ENCODE data around the gene ACTRT3. TPM values are rescaled to one million over a fixed set of nuclear protein-coding genes. Genes with fewer than 3 reads are reported as not detected.
A peak's percentile ranks its signal among the peaks of the same experiment; 100 is the strongest.
"Not testable (repeated sequence)": the region's sequence is repeated elsewhere in the genome, so short reads cannot be mapped to it uniquely, and the experiment has no call there.

Gene ACTRT3
- total RNA-seq, 4 donors from 2014 or later, result 0.58 to 7.4 (median 3.7) TPM

GRCh38 chr3:169744366-169745054 lies 24.9 kb downstream of the ACTRT3 start:
- DNase-seq, result no peak
- H3K4me3 ChIP-seq, result no peak overlapping the region
- TF ChIP-seq CTCF (IDR thresholded peaks at IDR 0.05) (peak in 2 of 4 experiments; percentile 28 to 29), POLR2A (IDR thresholded peaks at IDR 0.05) (no peak)
- no peak overlapping the region for H3K27ac ChIP-seq
- H3K27me3 ChIP-seq, result no peaks in the 10 kb centered on the region
- intact Hi-C loops (cut with DNase I; ENCODE audit: low total_unique reads), result no loop called here
- no peaks in the 10 kb centered on the region for H3K4me1 ChIP-seq
- H3K9me3 ChIP-seq, result no peaks in the 10 kb centered on the region
- H3K36me3 ChIP-seq, result no peaks in the 10 kb centered on the region

- Histone ChIP-seq H3K36me3 (no peaks in the 10 kb centered on the region), H3K4me1 (no peaks in the 10 kb centered on the region), H3K27ac (no peak overlapping the region), H3K9me3 (no peaks in the 10 kb centered on the region), H3K4me3 (no peak overlapping the region), H3K27me3 (no peaks in the 10 kb centered on the region)
- intact Hi-C loops (cut with DNase I; ENCODE audit: low total_unique reads), result no loop called here
- TF ChIP-seq POLR2A (IDR thresholded peaks at IDR 0.05) (no peak), CTCF (IDR thresholded peaks at IDR 0.05) (no peak)
- DNase-seq, result no peak
Measured at GRCh38 chr3:169739067-169739466, 30.3 kb downstream of the ACTRT3 start.

- H3K27ac ChIP-seq; DNase-seq; H3K4me1 ChIP-seq; H3K9me3 ChIP-seq; H3K4me3 ChIP-seq; H3K36me3 ChIP-seq; H3K27me3 ChIP-seq; intact Hi-C loops (cut with DNase I; ENCODE audit: low total_unique reads): not testable (repeated sequence)
Measured at GRCh38 chr3:169731857-169732256, 37.5 kb downstream of the ACTRT3 start.

GRCh38 chr3:169722724-169723123 lies 46.6 kb downstream of the ACTRT3 start:
- no peak for TF ChIP-seq CTCF (IDR thresholded peaks at IDR 0.05)
- TF ChIP-seq POLR2A (IDR thresholded peaks at IDR 0.05), result no peak
- no peaks in the 10 kb centered on the region for H3K4me1 ChIP-seq
- H3K9me3 ChIP-seq, result no peaks in the 10 kb centered on the region
- H3K4me3 ChIP-seq, result no peak overlapping the region
- intact Hi-C loops (cut with DNase I; ENCODE audit: low total_unique reads), result no loop called here
- no peaks in the 10 kb centered on the region for H3K27me3 ChIP-seq
- no peak for DNase-seq
- no peak overlapping the region for H3K27ac ChIP-seq
- no peaks in the 10 kb centered on the region for H3K36me3 ChIP-seq

- H3K27me3 ChIP-seq; DNase-seq; intact Hi-C loops (cut with DNase I; ENCODE audit: low total_unique reads): not testable (repeated sequence)
Measured at GRCh38 chr3:169718415-169718814, 50.9 kb downstream of the ACTRT3 start.

More at GRCh38 chr3:169718415-169718814, 50.9 kb downstream of the ACTRT3 start:
- H3K4me1 ChIP-seq, H3K9me3 ChIP-seq, H3K4me3 ChIP-seq, H3K27ac ChIP-seq, H3K36me3 ChIP-seq: not testable (repeated sequence)

Small RNA genes lying within 50 kb of the gene (small RNA-seq; reads per million reads assigned to genes)
- gene RNU6-637P, result not detected

Other genes starting within 250 kb of the ACTRT3 start
- 10 to 100 TPM; 12.8 to 76.9 (median 35.1) TPM for gene MECOM, start 105.8 kb downstream of the ACTRT3 start, total RNA-seq
- 100 to 1,000 TPM in 3 of 4 donors, 1 to 10 TPM in 1; 4.6 to 705 (median 482) TPM for gene TERC, start 4.5 kb downstream of the ACTRT3 start, total RNA-seq
- 10 to 100 TPM; 17.2 to 55.9 (median 23.0) TPM for gene MYNN, start 3.8 kb upstream of the ACTRT3 start, total RNA-seq
- gene LRRIQ4, start 43.3 kb upstream of the ACTRT3 start, total RNA-seq, result under 1 TPM in 1 of 4 donors, not detected in 3; 0.14 TPM
- 10 to 100 TPM in 1 of 4 donors, 1 to 10 TPM in 2, not detected in 1; 1.3 to 27.3 (median 5.8) TPM for gene LRRC34, start 43.3 kb upstream of the ACTRT3 start, total RNA-seq
- under 1 TPM in 1 of 4 donors, not detected in 3; 0.35 TPM for gene LRRC31, start 100.4 kb upstream of the ACTRT3 start, total RNA-seq
- gene SAMD7, start 142.0 kb upstream of the ACTRT3 start, total RNA-seq, result not detected
- 100 to 1,000 TPM in 1 of 4 donors, 10 to 100 TPM in 3; 20.0 to 195 (median 65.2) TPM for gene SEC62, start 197.2 kb upstream of the ACTRT3 start, total RNA-seq